GM23338 (cell line): ENCODE results near the gene APC. TPM values are rescaled to one million over a fixed set of nuclear protein-coding genes. Genes with fewer than 3 reads are reported as not detected.

Source experiments
- ATAC-seq: fragments of 200-7000 bp; cut with Tn5 transposase; 3 replicates; pipeline ENCODE4 v1.9.1; 2020
- DNase-seq: peaks from one replicate; pipeline ENCODE4 v3.0.0-alpha.2; 2015; ENCODE audit warnings: low spot score
- H2AFZ ChIP-seq: fragments of 200-600 bp; sonication (generic); 2 replicates; pipeline ENCODE4 v1.8.0; 2016; ENCODE audit warnings: antibody characterized with exemption, mild to moderate bottlenecking, moderate library complexity
- H3F3A ChIP-seq: fragments of 200-600 bp; sonication (generic); replicated peaks from 2 replicates; pipeline ENCODE4 v1.8.0; 2017; ENCODE audit warnings: antibody characterized with exemption, mixed run types, low read depth
- H3K27ac ChIP-seq: fragments of 200-600 bp; sonication (generic); 2 replicates; pipeline ENCODE4 v1.6.1; 2016; ENCODE audit warnings: low read depth
- H3K27me3 ChIP-seq: fragments of 200-600 bp; sonication (generic); 2 replicates; pipeline ENCODE4 v1.8.0; 2016; ENCODE audit warnings: mild to moderate bottlenecking, mixed run types, moderate library complexity; ENCODE audit not compliant: insufficient read depth
- H3K36me3 ChIP-seq: fragments of 200-600 bp; sonication (generic); 2 replicates; pipeline ENCODE4 v1.8.0; 2016; ENCODE audit warnings: mild to moderate bottlenecking; ENCODE audit not compliant: insufficient read depth
- H3K4me1 ChIP-seq: fragments of 200-600 bp; sonication (generic); 2 replicates; pipeline ENCODE4 v1.8.0; 2016; ENCODE audit warnings: mild to moderate bottlenecking, moderate library complexity; ENCODE audit not compliant: insufficient read depth
- H3K4me2 ChIP-seq: fragments of 200-600 bp; sonication (generic); 2 replicates; pipeline ENCODE4 v1.7.1; 2017; ENCODE audit warnings: mixed run types
- H3K4me3 ChIP-seq: fragments of 200-600 bp; sonication (generic); 2 replicates; pipeline ENCODE4 v1.6.1; 2016; ENCODE audit warnings: mixed run types
- H3K79me2 ChIP-seq: fragments of 200-600 bp; sonication (generic); replicated peaks from 2 replicates; pipeline ENCODE4 v1.8.0; 2017; ENCODE audit warnings: mild to moderate bottlenecking; ENCODE audit not compliant: insufficient read depth
- H3K9me2 ChIP-seq: fragments of 200-600 bp; sonication (generic); 2 replicates; pipeline ENCODE4 v1.8.0; 2017; ENCODE audit not compliant: insufficient read depth
- H4K20me1 ChIP-seq: fragments of 200-600 bp; sonication (generic); replicated peaks from 2 replicates; pipeline ENCODE4 v1.8.0; 2017; ENCODE audit warnings: mild to moderate bottlenecking; ENCODE audit not compliant: insufficient read depth
- H3K27ac Mint-ChIP-seq: 2 replicates; pipeline ENCODE4 v1.8.0; 2020; ENCODE audit warnings: inconsistent platforms, mild to moderate bottlenecking, moderate library complexity, mixed read lengths
- H3K27me3 Mint-ChIP-seq: 3 replicates; pipeline ENCODE4 v1.8.0; 2022; ENCODE audit warnings: low read depth, mild to moderate bottlenecking, moderate library complexity, mixed read lengths, inconsistent platforms; ENCODE audit not compliant: insufficient read depth, poor library complexity
- H3K36me3 Mint-ChIP-seq: 3 replicates; pipeline ENCODE4 v1.8.0; 2021; ENCODE audit warnings: low read depth, mild to moderate bottlenecking, inconsistent platforms, moderate library complexity, mixed read lengths
- H3K4me1 Mint-ChIP-seq: 3 replicates; pipeline ENCODE4 v1.8.0; 2020; ENCODE audit warnings: mild to moderate bottlenecking, inconsistent platforms, mixed read lengths
- H3K4me3 Mint-ChIP-seq: 3 replicates; pipeline ENCODE4 v1.8.0; 2021; ENCODE audit warnings: moderate library complexity, mild to moderate bottlenecking, inconsistent platforms, mixed read lengths
- H3K9me3 Mint-ChIP-seq: 3 replicates; pipeline ENCODE4 v1.8.0; 2020; ENCODE audit warnings: moderate library complexity, mild to moderate bottlenecking, inconsistent platforms, mixed read lengths
- EZH2 ChIP-seq: fragments of 200-600 bp; sonication (generic); IDR thresholded peaks from one replicate; pipeline ENCODE4 v1.8.0; 2017; ENCODE audit warnings: antibody characterized with exemption, mild to moderate bottlenecking, low read depth; ENCODE audit not compliant: unreplicated experiment
- JUNB ChIP-seq: IDR thresholded peaks from one replicate; pipeline ENCODE4 v1.6.1; 2016; ENCODE audit warnings: antibody characterized with exemption; ENCODE audit not compliant: unreplicated experiment
- POLR2AphosphoS5 ChIP-seq: IDR thresholded peaks from 2 replicates; pipeline ENCODE4 v1.6.1; 2016; ENCODE audit warnings: antibody characterized with exemption, low read depth
- ZNF331 ChIP-seq: fragments of 250-450 bp; sonication (Bioruptor Pico); IDR thresholded peaks from 2 replicates; pipeline ENCODE4 v1.5.0; 2020; ENCODE audit warnings: low read depth, mild to moderate bottlenecking, moderate library complexity
- ZNF462 ChIP-seq: fragments of 250-450 bp; sonication (Bioruptor Pico); IDR thresholded peaks from 2 replicates; pipeline ENCODE4 v1.5.0; 2020; ENCODE audit warnings: mild to moderate bottlenecking, moderate library complexity
- polyA plus RNA-seq: library from polyadenylated mRNA; unstranded; fragments of >200 nt; fragmentation: Nextera tagmentation; extraction: Ambion mirVana; gene quantifications from 2 replicates; pipeline ENCODE4 v1.2.1, GENCODE V29; 2016
- total RNA-seq: library from RNA; depleted of rRNA; stranded (reverse); fragments of >200 nt; shearing (Covaris generic); gene quantifications from 2 replicates; pipeline ENCODE4 v1.2.3, GENCODE V29; 2014

Gene APC
- total and polyA plus RNA-seq, 2 experiments from 2014 or later = 42.4 to 62.9 TPM

DNA sequence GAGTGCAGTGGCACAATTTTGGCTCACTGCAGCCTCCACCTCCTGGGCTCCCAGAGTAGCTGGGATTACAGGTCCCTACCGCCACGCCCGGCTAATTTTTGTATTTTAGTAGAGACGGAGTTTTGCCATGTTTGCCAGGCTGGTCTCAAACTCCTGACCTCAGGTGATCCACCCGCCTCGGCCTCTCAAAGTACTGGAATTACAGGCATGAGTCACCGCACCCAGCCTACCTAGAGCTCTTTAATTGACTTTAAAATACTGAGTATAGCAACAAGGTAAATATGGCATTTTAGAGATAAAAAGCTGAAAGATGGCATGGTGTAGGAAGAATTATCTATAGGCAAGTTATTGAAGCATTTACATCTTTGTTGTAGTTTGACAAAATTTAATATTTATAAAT is 21.0 kb downstream of the APC start (continued):
- TF ChIP-seq ZNF462 (CRISPR knock-in tag) (no peak), JUNB (no peak)

DNA sequence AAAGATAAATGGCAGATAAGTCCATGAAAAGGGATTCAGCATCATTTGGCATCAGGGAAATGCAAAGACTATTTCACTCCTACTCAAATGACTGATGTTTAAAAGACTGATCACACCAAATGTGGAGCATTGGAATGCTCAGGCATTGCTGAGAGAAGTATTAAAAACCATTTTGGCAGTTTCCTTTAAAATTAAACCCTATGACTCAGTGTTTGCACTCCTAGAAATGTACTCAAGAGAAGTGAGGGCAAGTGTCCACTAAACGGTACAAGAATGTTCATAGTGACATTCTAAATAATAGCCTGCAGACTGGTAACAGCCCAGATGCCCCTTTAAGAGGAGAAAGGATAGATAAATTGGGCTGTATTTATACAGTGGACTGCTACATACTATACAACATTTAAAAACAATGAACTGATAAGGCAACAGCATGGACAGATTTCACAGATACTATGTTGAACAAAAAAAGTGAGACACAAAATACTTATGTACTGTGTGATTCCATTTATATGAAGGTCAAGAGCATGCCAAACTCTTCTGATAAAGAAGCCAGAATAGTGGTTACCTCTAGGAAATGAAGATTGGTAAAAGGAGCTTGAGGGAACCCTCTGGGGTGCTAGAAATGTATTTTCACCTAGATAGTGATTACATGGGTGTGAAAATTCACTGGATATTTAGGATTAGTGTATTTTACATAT is 24.6 kb downstream of the APC start:
- peaks cover 5% of the 10 kb centered on the region; the same call in 1 of the 2 replicates for H3K36me3 ChIP-seq
- ATAC-seq = no peak
- H3K36me3 Mint-ChIP-seq = peaks cover 11% of the 10 kb centered on the region; the same call in 2 of the 3 replicates

More for the DNA sequence above, 24.6 kb downstream of the APC start:
- H4K20me1 ChIP-seq = no peaks in the 10 kb centered on the region
- Mint-ChIP-seq H3K4me3 (no peak overlapping the region), H3K27ac (no peak overlapping the region), H3K9me3 (no peaks in the 10 kb centered on the region), H3K4me1 (no peaks in the 10 kb centered on the region), H3K27me3 (peaks cover 1% of the 10 kb centered on the region)
- DNase-seq = no peak
- TF ChIP-seq JUNB = no peak
- no peak for TF ChIP-seq POLR2AphosphoS5
- TF ChIP-seq EZH2 = no peak
- TF ChIP-seq ZNF331 (CRISPR knock-in tag) = no peak
- H3K27me3 ChIP-seq = no peaks in the 10 kb centered on the region
- H3K4me3 ChIP-seq = no peak overlapping the region
- H3K27ac ChIP-seq = no peak overlapping the region
- H2AFZ ChIP-seq = no peak overlapping the region
- no peak overlapping the region for H3K4me2 ChIP-seq
- H3F3A ChIP-seq = no peaks in the 10 kb centered on the region
- H3K4me1 ChIP-seq = no peaks in the 10 kb centered on the region
- H3K9me2 ChIP-seq = no peaks in the 10 kb centered on the region
- H3K79me2 ChIP-seq = 0 out of 2 replicates have a peak, but pooled peaks cover 6% of the 10 kb centered on the region
